CD4-positive, alpha-beta T cell treated with Interleukin-4 for 1 hour (primary cell): ENCODE data around the gene SERINC5.

Experiments
- DNase-seq, 2 donors: peaks; one replicate each; pipeline ENCODE4 v3.0.0-alpha.2; 2020 to 2022

Gene SERINC5

GRCh38 chr5:80090884-80091166 lies 165.0 kb downstream of the SERINC5 start:
- DNase-seq: no peak

- DNase-seq: peak in 1 of 2 donors; percentile 65
These were observed 172.6 kb downstream of the SERINC5 start for GRCh38 chr5:80083101-80083890.

- peak; percentile 46 to 48 for DNase-seq
These were observed 173.1 kb downstream of the SERINC5 start for GRCh38 chr5:80082731-80083100.

GRCh38 chr5:80082281-80082680 lies 173.6 kb downstream of the SERINC5 start:
- DNase-seq: no peak

GRCh38 chr5:80078921-80079320 lies 176.9 kb downstream of the SERINC5 start:
- no peak for DNase-seq

GRCh38 chr5:80077051-80077714 lies 178.7 kb downstream of the SERINC5 start:
- DNase-seq: no peak

GRCh38 chr5:80076131-80077050 lies 179.5 kb downstream of the SERINC5 start:
- no peak for DNase-seq

GRCh38 chr5:80072103-80073073 lies 183.5 kb downstream of the SERINC5 start:
- DNase-seq: no peak

GRCh38 chr5:80071510-80072021 lies 184.3 kb downstream of the SERINC5 start:
- no peak for DNase-seq

GRCh38 chr5:80070338-80071056 lies 185.4 kb downstream of the SERINC5 start:
- DNase-seq: no peak

GRCh38 chr5:80069918-80070318 lies 185.9 kb downstream of the SERINC5 start:
- DNase-seq: no peak

- no peak for DNase-seq
These were observed 186.5 kb downstream of the SERINC5 start for GRCh38 chr5:80069251-80069800.

GRCh38 chr5:80068775-80069174 lies 187.1 kb downstream of the SERINC5 start:
- no peak for DNase-seq

- no peak for DNase-seq
These were observed 187.6 kb downstream of the SERINC5 start for GRCh38 chr5:80068246-80068636.

GRCh38 chr5:80067531-80068245 lies 188.2 kb downstream of the SERINC5 start:
- DNase-seq: no peak

- DNase-seq: no peak
These were observed 188.8 kb downstream of the SERINC5 start for GRCh38 chr5:80067016-80067415.

- DNase-seq: no peak
These were observed 191.7 kb downstream of the SERINC5 start for GRCh38 chr5:80064124-80064523.
